CD4-positive, alpha-beta T cell treated with Interleukin-6 for 4 hours (primary cell): Measurements from ENCODE around the gene ZNF136.

ENCODE experiments used
- DNase-seq: peaks from one replicate; pipeline ENCODE4 v3.0.0-alpha.2; 2020; ENCODE audit warnings: mixed read lengths

Gene ZNF136

DNA sequence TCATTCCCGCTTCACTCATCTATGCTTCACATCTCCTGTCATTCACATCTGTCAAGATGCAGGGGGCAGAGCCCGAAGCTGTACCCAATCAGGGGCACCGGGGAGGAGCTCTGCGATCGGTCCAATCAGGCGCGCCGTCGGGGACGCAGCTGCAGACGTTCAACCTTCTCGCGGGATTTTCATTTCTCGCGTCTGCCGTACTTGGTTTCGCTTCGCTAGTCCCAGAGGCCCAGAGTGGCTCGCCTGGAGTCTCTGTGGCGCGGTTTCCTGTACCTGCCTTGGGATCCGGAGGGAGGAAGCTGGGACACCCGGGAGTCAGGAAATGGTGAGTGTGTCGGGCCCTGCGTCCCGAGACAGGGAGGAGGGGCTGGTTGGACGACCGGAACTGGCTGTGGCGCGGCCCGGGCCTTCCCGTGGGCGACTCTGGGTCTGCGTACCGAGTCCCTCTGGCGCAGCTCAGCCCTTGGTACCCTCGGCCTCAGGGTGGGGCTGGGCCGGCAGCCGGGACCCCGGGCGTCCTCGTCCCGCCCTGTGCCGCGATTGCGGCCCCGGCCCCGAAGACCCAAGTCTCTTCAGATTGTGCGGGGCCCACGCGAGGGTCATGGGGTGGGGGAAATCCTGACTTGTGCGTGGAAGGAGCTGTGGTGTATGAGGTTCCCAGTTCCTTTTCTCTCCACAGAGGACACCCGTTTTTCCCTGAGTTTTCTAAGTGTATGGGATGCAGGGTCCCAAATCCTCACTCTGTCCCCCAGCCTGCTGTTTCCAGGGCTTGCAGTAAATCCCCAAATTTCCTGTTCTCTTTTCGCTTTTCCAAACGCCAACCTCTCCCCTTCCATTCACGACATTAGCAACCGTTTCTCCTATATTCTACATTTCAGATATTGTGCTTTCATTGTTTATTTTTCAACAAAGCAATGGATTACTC lies at the start of gene ZNF136:
ZNF136 (plus strand) TSS at position 215 of the 925 bp plus-strand sequence; CDS start at position 323, 108 bp downstream.
- peak; percentile 92 for DNase-seq

DNA sequence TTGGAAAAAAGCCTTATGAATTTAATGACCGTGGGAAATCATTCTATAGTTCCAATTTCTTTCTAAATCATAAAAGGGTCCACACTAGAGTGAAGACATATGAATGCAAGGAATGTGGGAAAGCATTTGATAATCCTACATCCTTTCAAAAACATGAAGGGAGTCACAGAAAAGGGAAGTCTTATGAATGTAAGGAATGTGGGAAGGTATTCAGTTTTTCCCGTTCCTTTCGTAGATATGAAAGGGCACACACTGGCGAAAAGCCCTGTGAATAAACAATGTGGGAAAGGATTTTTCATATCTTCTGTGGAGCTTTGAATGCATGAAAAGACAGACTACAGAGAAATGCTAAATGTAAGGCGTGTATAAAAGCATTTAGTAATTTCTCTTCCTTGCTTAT lies 49.8 kb upstream of the ZNF136 start:
- DNase-seq, result no peak

DNA sequence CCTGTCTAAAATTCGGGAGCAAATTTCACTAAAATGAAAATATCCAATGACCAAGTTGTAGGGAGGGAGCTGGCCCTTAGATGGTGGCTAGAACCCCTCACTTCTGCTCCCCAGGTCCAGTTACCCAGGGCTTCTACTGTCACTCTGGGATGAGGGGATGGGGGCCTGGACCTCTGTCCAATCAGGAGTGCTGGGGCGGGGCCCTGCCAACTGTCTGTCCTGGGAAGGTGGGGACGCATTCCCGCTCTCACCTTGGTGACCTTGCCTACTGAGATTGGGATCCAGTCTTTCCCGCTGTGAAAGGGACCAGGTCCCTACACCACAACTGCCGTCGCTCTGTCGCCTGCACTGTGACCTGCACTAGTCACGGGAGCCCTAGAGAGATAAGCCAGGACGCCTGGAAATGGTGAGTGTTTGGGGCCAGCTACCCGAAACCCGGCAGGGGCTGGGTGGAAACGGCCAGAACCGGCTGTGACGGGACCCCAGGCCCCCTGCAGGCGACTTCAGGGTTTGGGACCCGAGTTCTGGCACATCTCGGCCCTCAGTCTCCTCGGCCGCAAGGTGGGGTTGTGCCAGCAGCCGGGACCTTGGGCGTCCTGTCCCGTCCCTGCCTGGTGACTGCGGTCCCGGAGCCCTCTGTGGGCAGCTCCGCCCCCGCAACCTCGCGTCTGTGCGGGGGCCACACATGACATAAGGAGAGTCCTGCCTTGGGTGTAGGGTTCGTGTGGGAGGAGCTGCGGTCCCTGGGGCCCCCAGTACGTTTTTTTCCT lies 45.5 kb upstream of the ZNF136 start:
- no peak for DNase-seq

DNA sequence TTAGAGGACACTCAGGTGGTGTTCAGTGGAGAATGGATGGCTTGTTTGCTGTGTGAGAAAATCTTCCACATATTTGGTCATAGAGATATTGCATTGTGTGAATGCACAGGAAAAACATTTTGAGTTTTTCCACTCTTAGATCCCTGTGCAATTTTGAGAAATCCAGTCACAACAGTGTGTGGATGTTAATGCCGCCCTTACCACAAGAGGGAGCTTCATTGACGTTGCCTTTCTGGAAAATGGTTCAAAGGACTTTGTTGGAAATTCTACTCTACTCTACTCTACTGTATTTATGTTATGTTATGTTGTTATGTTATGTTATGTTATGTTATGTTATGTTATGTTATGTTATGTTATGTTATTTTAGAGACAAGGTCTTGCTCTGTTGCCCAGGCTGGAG lies 36.2 kb upstream of the ZNF136 start:
- DNase-seq, result peak; percentile 26

DNA sequence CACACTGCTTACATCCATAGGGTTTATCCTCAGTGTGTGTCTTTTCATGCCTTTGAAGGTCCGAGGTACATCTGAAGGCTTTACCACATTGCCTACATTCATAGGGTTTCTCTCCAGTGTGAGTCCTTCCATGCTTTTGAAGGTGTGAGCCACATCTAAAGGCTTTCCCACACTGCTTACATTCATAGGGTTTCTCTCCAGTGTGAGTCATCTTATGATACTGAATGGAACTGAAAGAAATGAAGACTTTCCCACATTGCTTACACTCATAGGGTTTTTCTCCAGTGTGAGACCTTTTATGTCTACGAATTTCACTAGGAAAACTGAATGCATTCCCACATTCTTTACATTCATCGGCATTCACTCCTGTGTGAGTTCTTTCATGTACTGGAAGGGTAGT lies 29.8 kb upstream of the ZNF136 start:
- no peak for DNase-seq

DNA sequence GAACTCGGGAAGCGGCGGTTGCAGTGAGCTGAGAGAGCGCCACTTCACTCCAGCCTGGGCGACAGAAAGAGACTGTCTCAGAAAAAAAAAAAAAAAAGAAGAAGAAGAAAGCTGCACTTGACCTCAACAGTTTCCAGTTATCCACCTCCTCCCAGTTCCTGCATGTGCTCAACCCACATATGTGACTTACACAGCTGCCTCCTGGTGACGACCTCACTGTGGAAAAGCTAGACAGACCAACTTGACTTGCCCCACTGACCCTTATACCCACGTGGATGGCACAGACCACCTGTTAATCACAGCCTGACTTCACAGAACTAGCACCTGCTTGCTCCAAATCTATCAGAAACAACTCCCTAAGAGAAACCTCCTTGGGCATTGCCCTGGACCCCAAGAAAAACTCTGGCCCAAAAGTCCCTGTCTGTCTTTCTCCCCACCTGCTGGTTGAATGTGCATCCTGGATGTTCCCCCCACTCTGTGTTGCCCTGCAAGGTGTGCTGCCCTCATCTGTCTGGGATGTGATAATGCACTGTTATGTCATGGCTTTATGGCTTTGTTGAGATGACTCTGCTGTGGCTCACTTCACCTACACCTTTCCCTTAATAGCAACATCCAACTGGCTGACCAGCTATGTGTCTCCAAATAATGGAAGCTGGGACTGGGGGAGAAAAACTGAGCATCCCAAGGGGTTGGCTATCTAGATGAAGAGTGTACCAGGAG lies 25.5 kb upstream of the ZNF136 start:
- DNase-seq, result peak; percentile 50

DNA sequence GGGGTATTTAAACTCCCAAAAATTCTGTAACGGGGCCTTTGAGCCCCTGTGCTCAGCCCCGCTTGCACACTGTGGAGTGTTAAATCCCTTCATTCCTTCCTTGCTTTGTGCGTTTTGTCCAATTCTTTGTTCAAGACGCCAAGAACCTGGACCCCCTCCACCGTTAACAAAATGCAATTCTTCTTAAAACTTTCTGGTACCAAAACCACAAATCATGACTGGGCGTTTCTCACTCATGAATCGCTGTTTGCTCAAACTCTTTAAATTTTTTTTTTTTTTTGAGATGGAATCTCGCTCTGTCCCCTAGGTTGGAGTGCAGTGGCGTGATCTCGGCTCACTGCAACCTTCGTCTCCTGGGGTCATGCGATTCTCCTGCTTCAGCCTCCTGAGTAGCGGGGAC lies 23.6 kb upstream of the ZNF136 start:
- DNase-seq, result no peak

DNA sequence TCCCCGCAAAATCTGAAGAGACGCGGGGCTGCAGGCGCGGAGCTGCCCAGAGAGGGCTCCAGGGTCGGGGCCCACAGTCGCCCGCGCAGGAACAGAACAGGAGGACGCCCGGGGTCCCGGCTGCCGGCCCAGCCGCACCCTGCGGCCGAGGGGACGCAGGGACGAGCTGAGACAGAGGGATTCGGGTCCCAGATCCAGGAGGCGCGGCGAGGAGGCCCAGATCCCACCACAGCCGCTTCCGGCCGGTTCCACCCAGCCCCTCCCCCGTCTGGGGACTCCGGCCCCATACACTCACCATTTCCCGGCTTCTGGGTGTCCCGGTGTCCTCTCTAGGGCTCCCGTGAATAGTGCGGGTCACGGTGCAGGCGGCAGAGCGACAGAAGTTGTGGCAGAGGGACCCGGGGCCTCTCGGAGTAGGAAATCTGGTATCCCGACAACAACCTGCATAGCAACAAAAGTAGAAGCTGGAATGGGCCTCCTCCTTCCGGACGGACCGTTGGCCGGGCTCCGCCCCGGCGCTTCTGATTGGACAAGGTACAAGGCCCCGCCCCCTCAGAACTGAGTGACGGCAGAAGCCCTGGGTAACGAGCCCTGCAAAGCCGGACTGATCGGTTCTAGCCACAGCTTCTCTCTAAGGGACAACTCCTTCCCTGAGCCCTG lies 22.9 kb upstream of the ZNF136 start, which contains the start of gene ZNF20:
ZNF20 (minus strand) TSS at position 466 of the 660 bp plus-strand sequence; CDS start at position 298, 168 bp downstream.
- peak; percentile 95 for DNase-seq

DNA sequence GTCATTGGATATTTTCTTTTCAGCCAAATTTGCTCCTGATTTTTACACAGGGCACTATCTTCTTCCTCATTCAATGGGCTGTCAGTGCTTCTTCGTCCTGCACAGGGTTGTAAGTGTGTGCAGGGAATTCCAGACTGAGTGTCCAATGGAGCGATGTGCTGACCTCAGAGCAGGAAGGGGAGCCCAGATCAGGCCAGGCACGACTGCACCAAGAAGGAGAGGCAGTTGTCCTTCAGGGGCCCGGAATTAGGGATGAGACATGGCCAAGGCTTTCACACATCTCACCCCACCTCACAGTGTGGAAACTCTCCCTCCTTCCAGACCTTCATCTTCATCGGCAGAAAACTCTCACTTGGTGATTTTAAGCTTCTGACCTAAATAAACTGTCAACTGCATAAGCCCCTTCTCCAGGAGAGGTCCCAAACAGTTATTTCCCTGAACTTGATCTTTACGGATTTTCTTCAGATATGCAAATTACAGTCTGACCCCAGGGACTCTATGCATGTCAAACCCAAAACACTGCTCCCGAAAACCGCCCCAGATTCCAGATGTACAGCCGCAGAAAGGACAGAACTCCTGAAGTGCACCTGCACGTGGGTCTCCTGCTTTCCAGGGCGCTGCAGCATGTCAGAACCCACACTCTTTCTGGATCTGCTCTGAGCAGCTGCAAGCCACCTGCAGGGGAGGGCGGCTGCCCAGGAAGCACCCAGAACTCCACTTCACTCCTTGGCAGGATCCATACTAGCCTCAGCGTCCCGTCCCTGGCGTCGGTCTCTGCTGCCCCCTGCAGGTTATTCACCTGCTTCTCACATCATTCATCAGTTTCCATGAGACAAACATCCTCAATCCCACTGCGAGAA lies 22.1 kb upstream of the ZNF136 start:
- DNase-seq, result peak; percentile 92

DNA sequence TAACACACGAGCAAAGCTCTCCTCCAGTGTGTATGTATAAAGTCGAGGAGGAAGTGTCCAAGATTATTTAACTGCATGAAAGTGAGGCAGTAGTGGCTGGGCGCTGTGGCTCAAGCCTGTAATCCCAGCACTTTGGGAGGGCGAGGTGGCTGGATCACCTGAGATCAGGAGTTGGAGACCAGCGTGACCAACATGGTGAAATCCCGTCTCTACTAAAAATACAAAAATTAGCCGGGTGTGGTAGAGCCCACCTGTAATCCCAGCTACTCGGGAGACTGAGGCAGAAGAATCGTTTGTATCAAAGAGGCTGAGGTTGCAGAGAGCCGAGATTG lies 21.5 kb upstream of the ZNF136 start:
- no peak for DNase-seq

DNA sequence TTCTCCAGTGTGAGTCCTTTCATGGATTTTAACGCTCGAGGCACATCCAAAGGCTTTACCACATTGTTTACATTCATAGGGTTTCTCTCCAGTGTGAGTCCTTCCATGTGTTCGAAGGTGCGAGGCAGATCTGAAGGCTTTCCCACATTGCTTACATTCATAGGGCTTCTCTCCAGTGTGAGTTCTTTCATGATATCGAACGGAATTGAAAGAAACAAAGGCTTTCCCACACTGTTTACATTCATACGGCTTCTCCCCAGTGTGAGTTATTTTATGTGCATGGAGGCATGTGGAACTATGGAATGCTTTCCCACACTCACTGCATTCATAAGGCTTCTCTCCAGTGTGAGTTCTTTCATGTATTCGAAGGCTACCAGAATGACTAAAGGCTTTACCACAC lies 17.5 kb upstream of the ZNF136 start:
- DNase-seq, result no peak

DNA sequence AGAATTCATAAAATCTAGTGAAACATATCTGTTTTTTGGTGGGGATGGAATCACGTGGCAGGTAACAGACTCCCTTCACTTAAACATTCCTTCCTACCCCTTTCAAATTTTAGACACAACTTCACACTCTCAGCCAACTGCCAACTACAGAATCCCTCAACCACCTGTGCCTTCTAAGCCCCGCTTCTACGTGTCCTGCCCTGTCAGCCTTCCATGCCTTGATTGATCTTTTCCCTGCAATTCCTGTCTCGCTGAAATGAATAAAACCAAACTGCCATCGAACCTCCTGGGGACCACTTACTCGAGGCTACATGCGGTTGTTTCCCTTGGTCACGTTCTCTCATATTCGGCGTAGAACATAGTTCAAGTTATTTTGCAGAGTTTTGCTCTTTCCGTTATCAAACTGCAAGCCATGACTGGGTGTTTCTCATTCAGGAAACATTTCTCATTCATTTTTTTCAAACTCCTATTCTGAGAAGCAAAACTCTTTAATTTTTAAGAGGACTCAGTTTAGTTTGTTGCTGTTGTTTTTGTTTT lies 7.5 kb upstream of the ZNF136 start:
- peak; percentile 4 for DNase-seq

DNA sequence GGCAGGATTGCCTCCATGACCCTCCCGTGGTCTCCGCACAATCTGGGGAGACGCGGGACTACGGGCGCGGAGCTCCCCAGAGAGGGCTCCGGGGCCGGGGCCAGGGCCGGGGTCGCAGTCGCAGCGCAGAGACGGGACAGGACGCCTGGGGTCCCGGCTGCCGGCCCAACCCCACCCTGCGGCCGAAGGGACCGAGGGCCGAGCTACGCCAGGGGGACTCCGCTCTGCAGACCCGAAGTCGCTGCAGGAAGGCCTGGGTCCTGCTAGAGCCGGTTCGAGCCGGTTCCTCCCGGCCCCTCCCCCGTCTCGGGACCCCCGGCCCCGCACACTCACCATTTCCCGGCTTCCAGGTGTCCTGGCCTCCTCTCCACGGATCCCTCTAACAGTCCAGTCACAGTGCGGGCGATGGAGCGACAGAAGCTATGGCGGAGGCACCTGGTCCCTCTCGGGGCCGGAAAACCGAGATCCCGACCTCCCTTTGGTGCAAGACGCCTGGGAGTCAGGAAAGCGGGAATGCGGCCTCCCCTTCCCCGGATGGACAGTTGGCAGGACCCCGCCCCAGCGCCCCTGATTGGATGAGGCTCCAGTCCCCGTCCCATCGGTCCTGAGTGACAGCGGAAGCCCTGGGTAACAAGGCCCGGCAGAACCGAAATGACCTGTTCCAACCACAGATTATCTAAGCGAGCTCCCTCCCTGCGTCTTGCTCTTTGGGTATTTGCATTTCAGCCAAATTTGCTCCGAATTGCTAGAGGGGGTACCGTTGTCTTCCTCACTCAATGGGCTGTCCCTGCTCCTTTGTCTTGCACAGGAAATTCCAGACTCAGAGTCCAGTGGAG lies 6.5 kb upstream of the ZNF136 start, which contains the start of gene ZNF625:
ZNF625 (minus strand) TSS at position 512 of the 836 bp plus-strand sequence; CDS start at position 336, 176 bp downstream.
- DNase-seq, result peak; percentile 38

DNA sequence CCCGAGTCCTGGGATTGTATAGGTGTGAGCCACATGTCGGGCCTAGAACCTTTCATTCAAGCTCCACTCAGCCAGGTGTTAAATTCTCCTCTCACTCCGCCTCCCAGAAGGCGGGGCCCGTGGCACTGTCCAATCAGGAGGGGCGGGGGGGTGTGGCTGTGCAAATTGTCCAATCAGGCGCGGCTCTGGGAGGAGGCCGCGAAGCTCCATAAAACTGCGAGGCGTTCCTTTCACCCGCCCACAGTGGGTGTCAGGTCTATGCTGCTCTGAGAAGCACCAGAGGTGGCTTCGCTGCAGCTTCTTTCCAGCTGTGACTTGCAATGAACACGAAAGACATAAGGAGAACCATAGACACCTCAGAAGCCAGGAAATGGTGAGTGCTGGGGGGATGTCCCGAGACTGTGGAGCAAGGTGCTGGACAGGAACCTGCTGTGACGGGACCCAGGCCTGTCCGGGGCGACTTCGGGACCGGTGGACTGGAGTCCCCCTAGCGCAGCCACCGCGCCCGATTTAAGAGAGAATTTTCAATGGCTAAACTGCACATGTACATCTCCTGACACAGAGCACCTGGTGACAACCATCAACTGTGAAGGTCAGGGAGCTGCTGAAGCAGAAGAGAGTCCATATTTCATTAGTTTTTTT lies 3.0 kb upstream of the ZNF136 start:
- DNase-seq, result no peak

DNA sequence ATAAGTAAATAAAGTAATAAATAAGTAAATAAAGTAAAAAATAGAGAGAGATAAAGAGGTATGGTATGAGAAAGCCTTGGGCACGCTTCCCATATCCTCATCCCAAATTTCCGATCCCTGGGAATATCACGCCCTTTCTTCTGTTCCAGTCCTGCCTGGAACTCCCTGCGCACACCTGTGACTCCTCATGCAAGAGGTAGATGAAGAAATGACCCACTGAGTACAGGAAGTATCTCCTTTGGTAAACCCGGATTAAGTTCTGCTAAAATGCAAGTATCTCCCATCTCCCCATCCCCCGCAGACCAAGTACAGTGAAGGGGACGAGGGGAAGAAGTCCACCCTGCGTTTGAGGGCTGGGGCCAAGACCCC lies 399 bp upstream of the ZNF136 start:
- DNase-seq, result no peak

DNA sequence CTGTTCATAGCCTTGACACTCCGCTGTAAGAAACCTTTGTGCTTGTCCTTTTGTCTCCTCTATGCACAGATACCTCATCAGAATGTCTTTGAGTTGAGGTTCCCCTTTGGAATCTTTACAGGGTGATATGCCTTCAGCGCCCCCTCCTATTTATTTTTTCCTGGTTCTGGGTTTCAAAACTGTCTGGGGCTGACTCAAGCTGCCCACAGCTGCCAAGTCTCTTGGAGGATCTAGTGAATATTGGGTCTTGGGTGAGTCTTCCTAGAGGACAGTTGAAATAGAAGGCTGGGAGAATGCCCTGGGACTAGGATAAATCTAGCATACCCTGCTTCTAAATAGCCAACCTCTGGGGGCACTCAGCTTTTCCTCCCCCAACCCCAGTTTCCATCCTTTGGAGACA lies 930 bp downstream of the ZNF136 start:
- no peak for DNase-seq

DNA sequence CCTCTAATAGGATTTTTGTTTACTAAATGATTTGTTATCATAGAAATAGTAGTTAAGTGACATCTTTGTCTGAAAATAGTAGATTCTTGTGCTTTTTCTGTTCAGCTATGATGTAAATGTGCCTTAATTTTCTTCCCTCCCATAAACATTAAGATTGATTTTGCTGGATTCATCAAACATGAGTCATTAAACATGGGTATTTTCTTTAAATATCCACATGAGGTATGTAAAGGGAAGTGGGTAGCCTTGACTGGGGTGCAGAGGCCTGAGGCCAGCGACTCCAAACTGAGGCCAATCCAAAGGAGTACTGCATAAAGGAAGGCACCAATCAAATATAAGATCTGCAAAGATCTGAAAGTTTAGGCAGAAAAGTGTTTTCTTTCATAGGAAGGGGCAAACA lies 3.7 kb downstream of the ZNF136 start:
- DNase-seq, result no peak

DNA sequence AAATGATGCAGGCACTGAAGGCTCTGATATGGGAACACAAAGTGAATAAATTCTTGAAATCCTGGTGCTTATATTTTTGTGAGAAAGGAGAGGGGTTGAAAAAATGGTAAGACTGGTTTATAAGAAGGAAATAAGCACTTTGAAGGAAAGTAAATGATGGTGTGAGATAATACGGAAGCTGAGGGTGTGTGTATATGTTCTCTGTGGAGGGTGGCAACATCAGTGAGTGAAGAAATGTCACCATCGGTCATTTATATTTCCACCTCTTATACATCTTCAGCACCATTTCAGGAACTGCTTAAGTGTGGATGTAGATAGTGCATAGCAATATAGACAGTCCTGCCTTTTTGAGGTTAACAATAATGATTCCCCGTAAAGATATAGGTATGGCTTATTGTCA lies 17.5 kb downstream of the ZNF136 start:
- DNase-seq, result no peak

DNA sequence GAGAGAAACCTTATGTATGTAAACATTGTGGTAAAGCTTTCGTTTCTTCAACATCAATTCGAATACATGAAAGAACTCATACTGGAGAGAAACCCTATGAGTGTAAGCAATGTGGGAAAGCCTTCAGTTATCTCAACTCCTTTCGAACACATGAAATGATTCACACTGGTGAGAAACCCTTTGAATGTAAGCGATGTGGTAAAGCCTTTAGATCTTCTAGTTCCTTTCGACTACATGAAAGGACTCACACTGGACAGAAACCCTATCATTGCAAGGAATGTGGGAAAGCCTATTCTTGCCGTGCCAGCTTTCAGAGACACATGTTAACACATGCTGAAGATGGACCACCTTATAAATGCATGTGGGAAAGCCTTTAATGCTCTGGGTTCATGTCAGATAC lies 24.7 kb downstream of the ZNF136 start:
- DNase-seq, result no peak
